CD8-positive, alpha-beta memory T cell (primary cell): ENCODE results near the gene CBFA2T2. TPM values are rescaled to one million over a fixed set of nuclear protein-coding genes. Genes with fewer than 3 reads are reported as not detected.
"Not testable (repeated sequence)": the region's sequence is repeated elsewhere in the genome, so short reads cannot be mapped to it uniquely, and the experiment has no call there.

ENCODE experiments used
- CTCF ChIA-PET: fragments of 350-600 bp; sonication (Branson Sonifier 250); formaldehyde crosslinking; loops from one replicate; lab custom pipeline; 2021; ENCODE audit warnings: antibody characterized with exemption; lab: Charles Lee
- POLR2A ChIA-PET: fragments of 350-600 bp; sonication (Branson Sonifier 250); formaldehyde crosslinking; loops from one replicate; lab custom pipeline; 2021; ENCODE audit warnings: antibody characterized with exemption; lab: Charles Lee
- DNase-seq, 5 donors: peaks; one replicate each; pipeline versions ENCODE4 v3.0.0 to v3.0.0-alpha.2; 2020 to 2022; ENCODE audit warnings: mixed read lengths in 1 of 5
- H3K27ac ChIP-seq: one replicate; pipeline ENCODE4 v1.7.0; 2013; ENCODE audit warnings: low read depth, mild to moderate bottlenecking, low read length, moderate library complexity
- H3K27me3 ChIP-seq: 2 replicates; pipeline ENCODE4 v1.7.0; 2013; ENCODE audit warnings: low read length, mild to moderate bottlenecking; ENCODE audit not compliant: insufficient read depth, poor library complexity, severe bottlenecking
- H3K36me3 ChIP-seq: 2 replicates; pipeline ENCODE4 v1.7.0; 2013; ENCODE audit warnings: mild to moderate bottlenecking, low read length, moderate library complexity; ENCODE audit not compliant: insufficient read depth
- H3K4me1 ChIP-seq: 2 replicates; pipeline ENCODE4 v1.7.0; 2013; ENCODE audit warnings: mild to moderate bottlenecking, low read length, moderate library complexity; ENCODE audit not compliant: insufficient read depth
- H3K4me3 ChIP-seq: 2 replicates; pipeline ENCODE4 v1.7.0; 2013; ENCODE audit warnings: mild to moderate bottlenecking, low read length
- H3K9me3 ChIP-seq: 2 replicates; pipeline ENCODE4 v1.7.0; 2013; ENCODE audit warnings: mild to moderate bottlenecking, low read length
- H3K27ac Mint-ChIP-seq, 8 donors: one replicate each; pipeline ENCODE4 v1.8.0; 2020 to 2021; ENCODE audit warnings: mixed read lengths in 8 of 8, mild to moderate bottlenecking in 6 of 8, inconsistent platforms in 3 of 8, moderate library complexity in 3 of 8
- H3K27me3 Mint-ChIP-seq, 2 donors: one replicate each; pipeline ENCODE4 v1.8.0; 2020 to 2021; ENCODE audit warnings: mixed read lengths in 2 of 2, mild to moderate bottlenecking in 1 of 2, moderate library complexity in 1 of 2
- H3K36me3 Mint-ChIP-seq, 3 donors: one replicate each; pipeline ENCODE4 v1.8.0; 2020 to 2021; ENCODE audit warnings: mixed read lengths in 3 of 3, inconsistent platforms in 1 of 3, mild to moderate bottlenecking in 1 of 3
- H3K4me1 Mint-ChIP-seq, 3 donors: one replicate each; pipeline ENCODE4 v1.8.0; 2020 to 2021; ENCODE audit warnings: mixed read lengths in 3 of 3, inconsistent platforms in 1 of 3, mild to moderate bottlenecking in 1 of 3
- H3K4me3 Mint-ChIP-seq, 7 donors: one replicate each; pipeline ENCODE4 v1.8.0; 2020 to 2021; ENCODE audit warnings: mixed read lengths in 7 of 7, mild to moderate bottlenecking in 6 of 7, moderate library complexity in 4 of 7, inconsistent platforms in 2 of 7
- H3K9me3 Mint-ChIP-seq, 5 donors: one replicate each; pipeline ENCODE4 v1.8.0; 2020 to 2022; ENCODE audit warnings: mixed read lengths in 5 of 5, mild to moderate bottlenecking in 3 of 5, moderate library complexity in 2 of 5, inconsistent platforms in 1 of 5
- polyA plus RNA-seq: library from polyadenylated mRNA; unstranded; fragments of 300-500 nt; fragmentation: Illumina TruSeq; gene quantifications from one replicate; pipeline ENCODE4 v1.2.3, GENCODE V29; 2021
- total RNA-seq, 2 experiments: library from RNA; stranded (reverse); gene quantifications; one replicate each; pipeline ENCODE4 v1.2.3, GENCODE V29; 2021

Gene CBFA2T2
- total and polyA plus RNA-seq, 3 experiments from 2014 or later, result 10.7 to 25.8 (median 11.9) TPM

DNA sequence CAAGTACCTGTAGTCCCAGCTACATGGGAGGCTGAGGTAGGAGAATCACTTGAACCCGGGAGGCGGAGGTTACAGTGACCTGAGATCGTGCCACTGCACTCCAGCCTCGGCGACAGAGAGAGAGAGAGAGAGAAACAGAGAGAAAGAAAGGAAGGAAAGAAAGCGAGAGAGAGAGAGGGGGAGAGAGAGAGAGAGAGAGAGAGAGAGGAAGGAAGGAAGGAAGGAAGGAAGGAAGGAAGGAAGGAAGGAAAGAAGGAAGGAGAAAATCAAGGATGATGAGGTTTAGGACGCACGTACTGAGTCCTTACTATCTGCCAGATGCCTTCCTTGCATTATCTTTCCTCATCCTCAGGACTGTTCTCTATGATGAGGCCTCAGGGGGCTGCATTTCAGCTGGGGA is 25.1 kb upstream of the CBFA2T2 start:
- H3K36me3 ChIP-seq, H3K27me3 Mint-ChIP-seq, DNase-seq, POLR2A ChIA-PET, H3K27ac Mint-ChIP-seq, H3K27ac ChIP-seq, H3K4me1 Mint-ChIP-seq, H3K4me3 ChIP-seq, H3K9me3 Mint-ChIP-seq, H3K4me3 Mint-ChIP-seq, H3K36me3 Mint-ChIP-seq, H3K27me3 ChIP-seq, CTCF ChIA-PET, H3K9me3 ChIP-seq, H3K4me1 ChIP-seq: not testable (repeated sequence)

DNA sequence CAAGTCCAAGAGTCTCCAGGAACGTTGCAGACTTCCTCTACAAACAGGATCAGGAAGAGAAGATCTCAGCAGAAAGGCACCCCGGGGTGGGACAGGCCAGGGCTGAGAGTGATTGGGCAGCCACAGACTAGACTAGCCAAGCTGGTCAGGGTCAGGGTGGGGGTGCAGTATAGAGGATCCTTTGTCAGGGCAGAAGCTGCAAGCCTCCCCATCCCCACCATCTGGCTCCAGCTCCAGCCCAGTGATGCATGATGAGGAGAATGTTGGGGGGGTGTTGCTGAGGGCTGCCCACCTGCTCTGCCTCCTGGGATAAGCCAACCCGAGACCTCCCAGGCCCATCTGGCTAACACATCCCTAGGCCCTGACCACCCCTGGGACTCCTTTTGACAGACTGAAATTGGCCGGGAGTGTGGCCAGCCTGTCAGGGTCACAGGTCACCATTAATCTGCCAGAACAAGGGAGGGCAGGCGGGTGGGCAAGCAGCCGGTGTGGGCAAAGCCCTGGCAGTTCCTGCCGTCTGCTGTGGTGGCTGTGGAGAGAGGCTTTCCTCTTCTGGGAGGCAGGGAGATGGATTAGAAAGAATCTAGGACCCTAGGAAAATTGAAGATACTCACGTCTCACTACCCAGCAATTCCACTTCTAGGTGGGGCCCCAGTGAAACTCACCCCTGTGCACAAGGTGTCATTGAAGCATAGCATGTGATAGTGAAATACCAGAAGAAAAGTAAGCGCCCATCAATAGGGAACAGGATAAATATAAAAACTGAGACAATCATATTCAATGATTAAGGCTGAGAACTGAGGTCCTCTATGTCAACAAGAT is 24.2 kb upstream of the CBFA2T2 start:
- Histone ChIP-seq H3K4me1 (no peaks in the 10 kb centered on the region), H3K27me3 (no peaks in the 10 kb centered on the region), H3K36me3 (no peaks in the 10 kb centered on the region), H3K9me3 (no peaks in the 10 kb centered on the region), H3K4me3 (no peak overlapping the region), H3K27ac (no peak overlapping the region)
- CTCF ChIA-PET, result no interaction called here
- Mint-ChIP-seq H3K9me3 (no peaks in the 10 kb centered on the region), H3K27me3 (no peaks in the 10 kb centered on the region), H3K4me1 (no peaks in the 10 kb centered on the region), H3K36me3 (no peaks in the 10 kb centered on the region), H3K4me3 (no peak overlapping the region), H3K27ac (no peak overlapping the region)
- no peak for DNase-seq
- POLR2A ChIA-PET, result no interaction called here

DNA sequence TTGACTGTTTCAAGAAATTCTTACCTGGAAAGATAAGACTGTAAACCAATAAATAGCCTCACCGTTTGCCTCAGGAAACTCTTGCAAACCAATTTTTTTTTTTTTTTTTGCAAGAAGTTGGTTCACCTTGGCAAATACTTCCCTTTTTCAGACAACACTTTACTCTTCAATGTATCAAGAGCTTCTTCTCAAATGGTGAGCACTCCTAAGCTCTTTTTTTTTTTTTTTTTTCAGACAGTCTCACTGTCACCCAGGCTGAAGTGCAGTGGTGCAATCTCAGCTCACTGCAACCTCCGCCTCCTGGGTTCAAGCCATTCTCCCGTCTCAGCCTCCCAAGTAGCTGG is 23.6 kb upstream of the CBFA2T2 start:
- Mint-ChIP-seq H3K4me1 (no peaks in the 10 kb centered on the region), H3K27ac (no peak overlapping the region), H3K27me3 (no peaks in the 10 kb centered on the region), H3K36me3 (no peaks in the 10 kb centered on the region), H3K9me3 (no peaks in the 10 kb centered on the region), H3K4me3 (no peak overlapping the region)
- Histone ChIP-seq H3K9me3 (no peaks in the 10 kb centered on the region), H3K27me3 (no peaks in the 10 kb centered on the region), H3K4me3 (no peak overlapping the region), H3K4me1 (no peaks in the 10 kb centered on the region), H3K27ac (no peak overlapping the region), H3K36me3 (no peaks in the 10 kb centered on the region)
- ChIA-PET POLR2A (no interaction called here), CTCF (no interaction called here)
- no peak for DNase-seq

DNA sequence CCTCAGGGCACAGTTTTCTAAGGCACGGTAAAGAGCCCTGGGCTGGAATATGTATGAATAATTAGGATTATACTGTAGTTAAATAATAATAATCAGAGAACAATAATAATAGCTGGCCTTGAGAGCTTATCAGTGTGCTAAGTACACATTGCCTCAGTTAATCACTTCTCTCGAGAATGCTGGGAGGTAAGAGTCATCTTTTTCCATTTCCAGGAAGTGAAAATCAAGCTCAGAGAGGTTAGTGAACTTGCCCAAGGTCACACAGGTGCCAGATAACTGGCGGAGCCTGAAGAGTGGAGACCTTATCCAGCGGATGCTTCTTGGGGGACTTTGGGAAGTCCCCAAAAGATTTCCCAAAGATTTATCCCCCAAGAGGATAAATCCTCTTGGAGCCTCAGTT is 19.4 kb upstream of the CBFA2T2 start:
- no peak overlapping the region for H3K4me3 ChIP-seq
- Mint-ChIP-seq H3K36me3 (no peaks in the 10 kb centered on the region), H3K27me3 (peaks cover 0 to 2% of the 10 kb centered on the region in 2 donors), H3K27ac (no peak overlapping the region), H3K9me3 (no peaks in the 10 kb centered on the region), H3K4me3 (no peak overlapping the region), H3K4me1 (no peaks in the 10 kb centered on the region)
- ChIA-PET CTCF (interaction anchor here (0.8 to 1.7 kb wide), 3 partner anchors 13 to 183 kb away, joined by 3 read pairs; no protein-coding TSS in a partner anchor), POLR2A (no interaction called here)
- H3K36me3 ChIP-seq, result no peaks in the 10 kb centered on the region
- H3K27ac ChIP-seq, result no peak overlapping the region
- DNase-seq, result no peak
- no peaks in the 10 kb centered on the region for H3K4me1 ChIP-seq
- no peaks in the 10 kb centered on the region for H3K27me3 ChIP-seq
- no peaks in the 10 kb centered on the region for H3K9me3 ChIP-seq

DNA sequence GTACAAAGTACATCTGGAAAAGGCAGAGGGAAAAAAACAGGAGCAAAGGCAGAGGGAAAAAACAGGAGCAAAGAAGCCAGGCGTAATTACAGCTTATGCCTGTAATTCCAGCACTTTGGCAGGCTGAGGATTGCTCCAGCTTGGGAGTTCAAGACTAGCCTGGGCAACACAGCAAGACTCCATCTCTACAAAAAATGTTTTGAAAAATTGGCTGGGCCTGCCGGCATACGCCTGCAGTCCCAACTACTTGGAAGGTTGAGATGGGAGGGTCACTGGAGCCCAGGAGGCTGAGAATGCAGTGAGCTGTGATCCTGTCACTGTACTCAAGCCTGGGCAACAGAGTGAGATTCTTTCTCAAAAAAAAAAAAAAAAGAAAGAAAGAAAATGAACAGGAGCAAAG is 19.0 kb upstream of the CBFA2T2 start:
- POLR2A ChIA-PET, result no interaction called here
- no peaks in the 10 kb centered on the region for H3K9me3 ChIP-seq
- no peak for DNase-seq
- Mint-ChIP-seq H3K27me3 (peaks cover 0 to 3% of the 10 kb centered on the region in 2 donors), H3K27ac (no peak overlapping the region), H3K9me3 (no peaks in the 10 kb centered on the region), H3K36me3 (no peaks in the 10 kb centered on the region), H3K4me3 (no peak overlapping the region), H3K4me1 (no peaks in the 10 kb centered on the region)
- no peaks in the 10 kb centered on the region for H3K36me3 ChIP-seq
- CTCF ChIA-PET, result interaction anchor here (1.2 kb wide), 1 partner anchor 183 kb away, joined by 3 read pairs; no protein-coding TSS in a partner anchor
- H3K4me1 ChIP-seq, result no peaks in the 10 kb centered on the region
- no peak overlapping the region for H3K4me3 ChIP-seq
- no peaks in the 10 kb centered on the region for H3K27me3 ChIP-seq
- no peak overlapping the region for H3K27ac ChIP-seq

DNA sequence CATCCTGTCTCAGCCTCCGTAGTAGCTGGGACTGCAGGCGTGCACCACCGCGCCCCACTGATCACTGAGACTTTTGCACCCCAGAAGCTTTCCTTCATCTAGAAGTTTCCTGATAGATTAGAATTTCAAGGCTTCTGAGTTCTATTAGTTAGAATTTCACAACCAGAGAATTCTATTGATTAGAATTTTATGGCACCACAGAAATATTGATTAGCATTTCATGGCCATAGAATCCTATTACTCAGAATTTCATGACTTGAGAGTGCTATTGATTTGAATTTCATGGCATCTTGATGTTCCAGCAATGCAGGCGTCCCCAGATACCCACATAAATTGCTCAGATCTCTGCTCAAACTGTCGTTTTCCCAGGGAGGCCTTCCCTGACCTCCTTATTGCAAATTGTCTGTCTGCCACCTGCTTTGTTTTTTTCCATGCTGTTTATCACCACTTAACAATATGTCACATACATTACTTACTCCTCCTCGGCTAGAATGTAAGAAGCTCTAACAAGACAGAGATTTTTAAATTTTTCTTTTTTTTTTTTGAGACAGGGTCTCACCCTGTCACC is 16.9 kb upstream of the CBFA2T2 start:
- no peak for DNase-seq
- Mint-ChIP-seq H3K27me3 (peaks cover 0 to 3% of the 10 kb centered on the region in 2 donors), H3K36me3 (no peaks in the 10 kb centered on the region), H3K9me3 (no peaks in the 10 kb centered on the region), H3K4me3 (no peak overlapping the region), H3K27ac (no peak overlapping the region), H3K4me1 (no peaks in the 10 kb centered on the region)
- ChIA-PET POLR2A (no interaction called here), CTCF (interaction anchor here (0.8 to 1.8 kb wide), 2 partner anchors 15 to 195 kb away, joined by 3 to 6 read pairs; no protein-coding TSS in a partner anchor)
- H3K4me3 ChIP-seq, result no peak overlapping the region
- no peak overlapping the region for H3K27ac ChIP-seq
- no peaks in the 10 kb centered on the region for H3K36me3 ChIP-seq
- no peaks in the 10 kb centered on the region for H3K9me3 ChIP-seq
- H3K4me1 ChIP-seq, result no peaks in the 10 kb centered on the region
- no peaks in the 10 kb centered on the region for H3K27me3 ChIP-seq

DNA sequence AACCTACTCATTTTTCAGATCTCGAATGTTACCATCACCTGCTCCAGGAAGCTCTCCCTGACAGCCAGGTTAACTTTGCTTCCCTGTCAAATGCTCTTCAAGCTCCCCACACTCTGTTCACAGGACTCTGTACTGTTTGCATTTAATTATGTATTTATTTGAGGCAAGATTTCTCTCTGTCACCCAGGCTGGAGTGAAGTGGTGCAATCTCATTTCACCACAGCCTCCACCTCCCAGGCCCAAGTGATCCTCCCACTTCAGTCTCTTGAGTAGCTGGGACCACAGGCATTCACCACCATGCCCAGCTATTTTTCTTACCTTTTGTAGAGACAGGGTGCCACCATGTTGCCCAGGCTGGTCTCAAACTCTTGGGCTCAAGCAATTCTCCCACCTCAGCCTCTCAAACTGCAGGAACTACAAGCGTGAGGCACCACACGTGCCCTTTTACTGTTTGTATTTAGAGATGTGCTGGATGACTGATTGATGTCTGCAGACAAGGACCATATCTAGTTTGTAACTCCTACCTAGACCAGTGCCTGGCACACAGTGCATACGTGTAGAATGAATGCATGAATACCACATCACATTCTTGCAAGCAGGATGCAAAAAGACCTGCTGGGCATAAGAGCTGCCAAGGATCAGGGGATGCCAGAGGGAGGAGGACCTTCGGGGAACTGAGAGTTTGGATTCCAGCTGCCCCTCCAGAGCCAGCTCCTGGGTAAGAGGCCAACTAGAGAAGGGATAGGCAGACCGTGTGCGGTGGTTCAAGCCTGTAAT is 15.6 kb upstream of the CBFA2T2 start:
- no peaks in the 10 kb centered on the region for H3K4me1 Mint-ChIP-seq
- Histone ChIP-seq H3K4me3 (no peak overlapping the region), H3K9me3 (no peaks in the 10 kb centered on the region), H3K4me1 (no peaks in the 10 kb centered on the region), H3K27me3 (no peaks in the 10 kb centered on the region), H3K27ac (no peak overlapping the region), H3K36me3 (no peaks in the 10 kb centered on the region)
- CTCF ChIA-PET, result no interaction called here
- H3K9me3 Mint-ChIP-seq, result no peaks in the 10 kb centered on the region
- H3K27ac Mint-ChIP-seq, result peak overlapping the region in 1 of 8 donors; percentile 91
- no peak for DNase-seq
- H3K4me3 Mint-ChIP-seq, result no peak overlapping the region
- peaks cover 0 to 3% of the 10 kb centered on the region in 2 donors for H3K27me3 Mint-ChIP-seq
- POLR2A ChIA-PET, result no interaction called here
- no peaks in the 10 kb centered on the region for H3K36me3 Mint-ChIP-seq

DNA sequence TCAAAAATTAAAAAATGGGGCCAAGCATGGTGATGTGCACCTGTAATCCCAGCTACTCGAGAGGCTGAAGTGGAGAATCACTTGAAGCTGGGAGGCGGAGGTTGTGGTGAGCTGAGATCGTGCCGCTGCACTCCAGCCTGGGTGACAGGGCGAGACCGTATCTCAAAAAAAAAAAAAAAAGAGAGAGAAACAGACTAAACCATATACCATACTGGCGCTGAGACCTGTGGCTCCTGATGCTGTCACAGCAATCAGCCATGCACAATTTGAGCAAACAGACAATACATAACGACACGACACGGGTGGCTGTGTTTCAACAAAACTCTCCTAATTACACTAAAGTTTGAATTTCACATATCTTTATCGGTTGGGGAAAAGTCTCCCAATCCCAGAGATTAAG is 14.9 kb upstream of the CBFA2T2 start:
- no peak overlapping the region for H3K27ac Mint-ChIP-seq
- ChIA-PET CTCF (no interaction called here), POLR2A (no interaction called here)
- Histone ChIP-seq H3K4me3 (no peak overlapping the region), H3K4me1 (no peaks in the 10 kb centered on the region), H3K9me3 (no peaks in the 10 kb centered on the region), H3K27ac (no peak overlapping the region), H3K36me3 (no peaks in the 10 kb centered on the region), H3K27me3 (no peaks in the 10 kb centered on the region)
- H3K27me3 Mint-ChIP-seq, result peaks cover 0 to 3% of the 10 kb centered on the region in 2 donors
- H3K36me3 Mint-ChIP-seq, result no peaks in the 10 kb centered on the region
- no peak overlapping the region for H3K4me3 Mint-ChIP-seq
- no peaks in the 10 kb centered on the region for H3K9me3 Mint-ChIP-seq
- no peaks in the 10 kb centered on the region for H3K4me1 Mint-ChIP-seq
- DNase-seq, result no peak
